HepG2 (cell line): Measurements from ENCODE around the gene MAP3K2. TPM values are rescaled to one million over a fixed set of nuclear protein-coding genes. Genes with fewer than 3 reads are reported as not detected.

Source experiments
- AGO1 ChIP-seq: fragments of 200-400 bp; formaldehyde crosslinking; IDR thresholded peaks from 2 replicates; pipeline ENCODE4 v1.6.1; 2017; ENCODE audit warnings: mild to moderate bottlenecking, low read depth, low read length, moderate library complexity; ENCODE audit not compliant: poor library complexity, severe bottlenecking
- EZH2 ChIP-seq: conservative IDR thresholded peaks from 2 replicates; pipeline ENCODE4 v1.6.1; 2012; ENCODE audit warnings: mild to moderate bottlenecking, low read depth, low read length, moderate library complexity
- HMGXB4 ChIP-seq, 2 experiments: sonication (generic) in 1 of 2; formaldehyde crosslinking in 1 of 2; IDR thresholded peaks; 2 replicates each; pipeline versions ENCODE4 v1.4.0 to v1.6.1; 2018 to 2020; ENCODE audit warnings: missing genetic modification reagents in 2 of 2, borderline replicate concordance in 1 of 2, low read depth in 1 of 2, mild to moderate bottlenecking in 1 of 2, missing biosample characterization in 1 of 2
- JDP2 ChIP-seq: sonication (generic); formaldehyde crosslinking; IDR thresholded peaks from 2 replicates; pipeline ENCODE4 v1.8.1; 2022; ENCODE audit warnings: missing genetic modification reagents, borderline replicate concordance
- KDM4B ChIP-seq: sonication (generic); formaldehyde crosslinking; IDR thresholded peaks from 2 replicates; pipeline ENCODE4 v1.4.0; 2020; ENCODE audit warnings: missing genetic modification reagents
- POLR2G ChIP-seq: fragments of 200-400 bp; formaldehyde crosslinking; IDR thresholded peaks from 2 replicates; pipeline ENCODE4 v1.6.1; 2018; ENCODE audit warnings: mild to moderate bottlenecking, low read depth, low read length, moderate library complexity
- ZNF230 ChIP-seq: sonication (generic); formaldehyde crosslinking; IDR thresholded peaks from 2 replicates; pipeline ENCODE4 v1.4.0; 2020; ENCODE audit warnings: mild to moderate bottlenecking, missing genetic modification reagents
- ZNF253 ChIP-seq: sonication (generic); formaldehyde crosslinking; IDR thresholded peaks from 2 replicates; pipeline ENCODE4 v1.8.0; 2022; ENCODE audit warnings: mild to moderate bottlenecking, missing genetic modification reagents, borderline replicate concordance
- ZNF784 ChIP-seq: sonication (generic); formaldehyde crosslinking; IDR thresholded peaks from 2 replicates; pipeline ENCODE4 v1.5.1; 2020; ENCODE audit warnings: missing genetic modification reagents, mild to moderate bottlenecking, borderline replicate concordance
- polyA plus RNA-seq, 8 experiments: library from polyadenylated mRNA; depleted of rRNA in 3 of 8; stranded (reverse) in 7 of 8; unstranded in 1 of 8; fragments of >200 nt; fragmentation: Illumina TruSeq in 4 of 8; extraction: Trizol in 4 of 8; gene quantifications; 2 replicates each; pipeline versions ENCODE4 v1.2.1 to v1.2.3, GENCODE V29; 2011 to 2016; ENCODE audit warnings: low read depth in 4 of 8, missing spikeins in 1 of 8, mixed read lengths in 1 of 8; ENCODE audit not compliant: insufficient read depth in 1 of 8
- total RNA-seq, 5 experiments: library from RNA; depleted of rRNA; stranded (reverse); fragments of >200 nt; fragmentation: Illumina TruSeq; extraction: Trizol; gene quantifications; 2 replicates each; pipeline ENCODE4 v1.2.3, GENCODE V29; 2016; ENCODE audit warnings: low read depth in 1 of 5
- TF ChIP-seq, protein P1 (sequence below): sonication (generic); formaldehyde crosslinking; IDR thresholded peaks from 2 replicates; pipeline ENCODE4 v1.4.0; 2020; ENCODE audit warnings: missing genetic modification reagents
- TF ChIP-seq, protein P2 (sequence below): sonication (generic); formaldehyde crosslinking; IDR thresholded peaks from 2 replicates; pipeline ENCODE4 v1.4.0; 2020; ENCODE audit warnings: missing genetic modification reagents, borderline replicate concordance

Gene MAP3K2
- total and polyA plus RNA-seq, 2 of the 13 experiments (the other 11 are each of a cell fraction or from before 2014, with no cell fraction given): 12.2 to 37.2 TPM

DNA sequence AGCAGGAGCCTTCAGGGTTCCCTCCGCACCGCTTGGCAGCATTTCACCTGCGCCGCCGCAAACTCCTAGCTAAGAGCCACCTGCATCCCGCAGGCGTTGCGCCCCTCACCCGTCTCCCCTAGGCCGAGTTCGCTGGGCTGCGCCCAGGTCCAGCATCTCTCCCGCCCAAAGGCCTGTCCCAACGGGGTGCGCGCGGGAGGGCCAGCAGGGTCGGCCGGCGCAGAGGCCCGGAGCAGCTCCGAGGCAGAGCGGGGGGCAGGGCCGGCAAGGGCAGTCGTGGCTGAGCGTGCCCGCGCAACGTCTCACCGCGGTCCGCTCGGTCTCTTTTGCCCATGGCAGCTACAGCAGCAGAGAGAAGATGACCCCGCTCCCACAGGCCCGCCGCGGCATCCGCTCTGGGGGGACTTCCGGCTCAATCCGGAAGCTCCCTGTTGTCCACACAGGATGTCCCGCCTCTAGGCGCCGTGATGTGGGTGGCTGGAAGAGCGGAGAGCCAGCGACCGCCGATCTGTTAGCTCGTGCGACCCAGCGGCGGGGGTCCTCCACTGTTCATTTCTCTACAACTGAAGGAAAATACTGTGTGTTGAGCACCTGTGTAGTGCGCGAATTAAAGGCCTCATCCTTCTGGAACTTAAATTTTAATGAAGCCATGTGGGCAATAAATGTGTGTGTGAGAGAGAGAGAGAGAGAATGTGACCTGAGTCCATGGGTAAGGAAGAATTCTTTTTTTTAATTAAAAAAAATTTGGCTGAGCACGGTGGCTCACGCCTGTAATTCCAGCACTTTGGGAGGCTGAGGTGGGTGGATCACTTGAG lies 93.8 kb downstream of the MAP3K2 start, which contains the start of gene ERCC3 (continued):
- TF ChIP-seq, protein P1, sequence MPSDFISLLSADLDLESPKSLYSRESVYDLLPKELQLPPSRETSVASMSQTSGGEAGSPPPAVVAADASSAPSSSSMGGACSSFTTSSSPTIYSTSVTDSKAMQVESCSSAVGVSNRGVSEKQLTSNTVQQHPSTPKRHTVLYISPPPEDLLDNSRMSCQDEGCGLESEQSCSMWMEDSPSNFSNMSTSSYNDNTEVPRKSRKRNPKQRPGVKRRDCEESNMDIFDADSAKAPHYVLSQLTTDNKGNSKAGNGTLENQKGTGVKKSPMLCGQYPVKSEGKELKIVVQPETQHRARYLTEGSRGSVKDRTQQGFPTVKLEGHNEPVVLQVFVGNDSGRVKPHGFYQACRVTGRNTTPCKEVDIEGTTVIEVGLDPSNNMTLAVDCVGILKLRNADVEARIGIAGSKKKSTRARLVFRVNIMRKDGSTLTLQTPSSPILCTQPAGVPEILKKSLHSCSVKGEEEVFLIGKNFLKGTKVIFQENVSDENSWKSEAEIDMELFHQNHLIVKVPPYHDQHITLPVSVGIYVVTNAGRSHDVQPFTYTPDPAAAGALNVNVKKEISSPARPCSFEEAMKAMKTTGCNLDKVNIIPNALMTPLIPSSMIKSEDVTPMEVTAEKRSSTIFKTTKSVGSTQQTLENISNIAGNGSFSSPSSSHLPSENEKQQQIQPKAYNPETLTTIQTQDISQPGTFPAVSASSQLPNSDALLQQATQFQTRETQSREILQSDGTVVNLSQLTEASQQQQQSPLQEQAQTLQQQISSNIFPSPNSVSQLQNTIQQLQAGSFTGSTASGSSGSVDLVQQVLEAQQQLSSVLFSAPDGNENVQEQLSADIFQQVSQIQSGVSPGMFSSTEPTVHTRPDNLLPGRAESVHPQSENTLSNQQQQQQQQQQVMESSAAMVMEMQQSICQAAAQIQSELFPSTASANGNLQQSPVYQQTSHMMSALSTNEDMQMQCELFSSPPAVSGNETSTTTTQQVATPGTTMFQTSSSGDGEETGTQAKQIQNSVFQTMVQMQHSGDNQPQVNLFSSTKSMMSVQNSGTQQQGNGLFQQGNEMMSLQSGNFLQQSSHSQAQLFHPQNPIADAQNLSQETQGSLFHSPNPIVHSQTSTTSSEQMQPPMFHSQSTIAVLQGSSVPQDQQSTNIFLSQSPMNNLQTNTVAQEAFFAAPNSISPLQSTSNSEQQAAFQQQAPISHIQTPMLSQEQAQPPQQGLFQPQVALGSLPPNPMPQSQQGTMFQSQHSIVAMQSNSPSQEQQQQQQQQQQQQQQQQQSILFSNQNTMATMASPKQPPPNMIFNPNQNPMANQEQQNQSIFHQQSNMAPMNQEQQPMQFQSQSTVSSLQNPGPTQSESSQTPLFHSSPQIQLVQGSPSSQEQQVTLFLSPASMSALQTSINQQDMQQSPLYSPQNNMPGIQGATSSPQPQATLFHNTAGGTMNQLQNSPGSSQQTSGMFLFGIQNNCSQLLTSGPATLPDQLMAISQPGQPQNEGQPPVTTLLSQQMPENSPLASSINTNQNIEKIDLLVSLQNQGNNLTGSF (CRISPR knock-in tag): peak; percentile 75
- peak; percentile 94 for TF ChIP-seq ZNF230 (CRISPR knock-in tag)
- TF ChIP-seq JDP2 (CRISPR knock-in tag): no peak; the same call in 1 of the 2 replicates
- TF ChIP-seq HMGXB4 (CRISPR knock-in tag; IDR thresholded peaks at IDR 0.05; ENCODE audit: borderline replicate concordance in 1 of 2, low read depth in 1 of 2): peak; percentile 87 to 90; a peak in 3 of 4 replicates
- peak; percentile 100 for TF ChIP-seq POLR2G
- TF ChIP-seq AGO1: peak; percentile 75
- TF ChIP-seq, protein P2, sequence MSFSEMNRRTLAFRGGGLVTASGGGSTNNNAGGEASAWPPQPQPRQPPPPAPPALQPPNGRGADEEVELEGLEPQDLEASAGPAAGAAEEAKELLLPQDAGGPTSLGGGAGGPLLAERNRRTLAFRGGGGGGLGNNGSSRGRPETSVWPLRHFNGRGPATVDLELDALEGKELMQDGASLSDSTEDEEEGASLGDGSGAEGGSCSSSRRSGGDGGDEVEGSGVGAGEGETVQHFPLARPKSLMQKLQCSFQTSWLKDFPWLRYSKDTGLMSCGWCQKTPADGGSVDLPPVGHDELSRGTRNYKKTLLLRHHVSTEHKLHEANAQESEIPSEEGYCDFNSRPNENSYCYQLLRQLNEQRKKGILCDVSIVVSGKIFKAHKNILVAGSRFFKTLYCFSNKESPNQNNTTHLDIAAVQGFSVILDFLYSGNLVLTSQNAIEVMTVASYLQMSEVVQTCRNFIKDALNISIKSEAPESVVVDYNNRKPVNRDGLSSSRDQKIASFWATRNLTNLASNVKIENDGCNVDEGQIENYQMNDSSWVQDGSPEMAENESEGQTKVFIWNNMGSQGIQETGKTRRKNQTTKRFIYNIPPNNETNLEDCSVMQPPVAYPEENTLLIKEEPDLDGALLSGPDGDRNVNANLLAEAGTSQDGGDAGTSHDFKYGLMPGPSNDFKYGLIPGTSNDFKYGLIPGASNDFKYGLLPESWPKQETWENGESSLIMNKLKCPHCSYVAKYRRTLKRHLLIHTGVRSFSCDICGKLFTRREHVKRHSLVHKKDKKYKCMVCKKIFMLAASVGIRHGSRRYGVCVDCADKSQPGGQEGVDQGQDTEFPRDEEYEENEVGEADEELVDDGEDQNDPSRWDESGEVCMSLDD (CRISPR knock-in tag): no peak; the same call in 1 of the 2 replicates
- TF ChIP-seq ZNF253: peak; percentile 79
- TF ChIP-seq EZH2: no peak
- TF ChIP-seq ZNF784 (CRISPR knock-in tag): peak; percentile 91
- TF ChIP-seq KDM4B (CRISPR knock-in tag): no peak; the same call in 1 of the 2 replicates
